HEK293 (cell line): ENCODE data around the gene TRPC4AP.

ENCODE experiments used
- MZF1 ChIP-seq: fragments of 450-650 bp; formaldehyde crosslinking; IDR thresholded peaks from 2 replicates; pipeline ENCODE4 v1.5.1; 2017; ENCODE audit warnings: missing biosample characterization, missing genetic modification characterization, borderline replicate concordance
- TCF7L2 ChIP-seq: IDR thresholded peaks from 2 replicates; pipeline ENCODE4 v1.6.1; 2011; ENCODE audit warnings: low read depth, mild to moderate bottlenecking, inconsistent platforms, low read length, moderate library complexity, borderline replicate concordance
- ZNF239 ChIP-seq: fragments of 450-650 bp; formaldehyde crosslinking; IDR thresholded peaks from 2 replicates; pipeline ENCODE4 v1.5.1; 2016; ENCODE audit warnings: missing biosample characterization, missing genetic modification characterization
- ZNF776 ChIP-seq: fragments of 450-650 bp; formaldehyde crosslinking; IDR thresholded peaks from 2 replicates; pipeline ENCODE4 v1.5.0; 2017; ENCODE audit warnings: missing biosample characterization, missing genetic modification characterization, borderline replicate concordance
- ZNF791 ChIP-seq: fragments of 450-650 bp; formaldehyde crosslinking; IDR thresholded peaks from 2 replicates; pipeline ENCODE4 v1.5.1; 2016; ENCODE audit warnings: missing biosample characterization, missing genetic modification characterization
- ZNF843 ChIP-seq: fragments of 450-650 bp; formaldehyde crosslinking; IDR thresholded peaks from 2 replicates; pipeline ENCODE4 v1.5.1; 2016; ENCODE audit warnings: missing biosample characterization, missing genetic modification characterization
- TF ChIP-seq, protein P1 (sequence below): fragments of 450-650 bp; formaldehyde crosslinking; IDR thresholded peaks from 2 replicates; pipeline ENCODE4 v1.5.1; 2016; ENCODE audit warnings: missing biosample characterization, missing genetic modification characterization
- TF ChIP-seq, protein P2 (sequence below): fragments of 450-650 bp; formaldehyde crosslinking; IDR thresholded peaks from 2 replicates; pipeline ENCODE4 v1.5.1; 2016; ENCODE audit warnings: missing biosample characterization, missing genetic modification characterization

DNA sequence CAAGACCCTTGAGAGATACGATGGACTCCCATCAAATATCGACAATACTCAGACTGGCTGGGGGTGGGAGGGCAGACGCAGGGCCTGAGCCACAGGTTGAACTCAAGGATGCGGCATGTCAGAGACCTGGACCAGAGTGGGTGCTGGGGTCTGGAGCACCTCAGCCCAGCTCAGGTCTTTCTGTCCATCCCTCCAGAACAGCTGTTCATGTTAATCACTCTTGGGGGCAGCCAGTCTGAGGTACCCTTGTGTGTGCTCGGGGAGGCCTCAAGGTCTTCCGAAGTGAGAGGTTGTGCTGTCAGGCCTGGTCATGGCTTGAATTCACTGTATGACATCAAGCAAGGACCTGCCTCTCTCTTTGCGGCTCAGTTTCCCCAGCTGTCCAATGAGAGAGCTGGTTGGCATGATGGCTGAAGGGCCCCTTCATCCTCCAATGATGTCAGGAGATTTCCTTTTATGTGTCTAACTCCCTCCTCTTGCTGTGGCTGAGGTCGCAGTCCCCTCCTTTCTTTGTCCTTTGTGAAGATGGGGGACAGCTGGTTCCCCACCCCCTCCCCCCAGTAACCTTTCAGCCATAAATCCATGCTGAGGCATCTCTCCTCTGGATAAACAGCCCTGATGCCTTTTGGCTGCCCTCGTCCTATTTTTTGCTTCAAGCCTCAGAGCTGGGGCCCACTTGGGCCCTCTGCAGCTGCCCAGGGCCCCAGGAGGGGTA is 121.6 kb downstream of the TRPC4AP start:
- TF ChIP-seq, protein P1, sequence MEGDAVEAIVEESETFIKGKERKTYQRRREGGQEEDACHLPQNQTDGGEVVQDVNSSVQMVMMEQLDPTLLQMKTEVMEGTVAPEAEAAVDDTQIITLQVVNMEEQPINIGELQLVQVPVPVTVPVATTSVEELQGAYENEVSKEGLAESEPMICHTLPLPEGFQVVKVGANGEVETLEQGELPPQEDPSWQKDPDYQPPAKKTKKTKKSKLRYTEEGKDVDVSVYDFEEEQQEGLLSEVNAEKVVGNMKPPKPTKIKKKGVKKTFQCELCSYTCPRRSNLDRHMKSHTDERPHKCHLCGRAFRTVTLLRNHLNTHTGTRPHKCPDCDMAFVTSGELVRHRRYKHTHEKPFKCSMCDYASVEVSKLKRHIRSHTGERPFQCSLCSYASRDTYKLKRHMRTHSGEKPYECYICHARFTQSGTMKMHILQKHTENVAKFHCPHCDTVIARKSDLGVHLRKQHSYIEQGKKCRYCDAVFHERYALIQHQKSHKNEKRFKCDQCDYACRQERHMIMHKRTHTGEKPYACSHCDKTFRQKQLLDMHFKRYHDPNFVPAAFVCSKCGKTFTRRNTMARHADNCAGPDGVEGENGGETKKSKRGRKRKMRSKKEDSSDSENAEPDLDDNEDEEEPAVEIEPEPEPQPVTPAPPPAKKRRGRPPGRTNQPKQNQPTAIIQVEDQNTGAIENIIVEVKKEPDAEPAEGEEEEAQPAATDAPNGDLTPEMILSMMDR: no peak
- TF ChIP-seq ZNF776 (tag by site-specific recombination) (no peak), ZNF791 (tag by site-specific recombination) (no peak), ZNF239 (no peak), TCF7L2 (no peak), ZNF843 (tag by site-specific recombination) (no peak), MZF1 (no peak)
- TF ChIP-seq, protein P2, sequence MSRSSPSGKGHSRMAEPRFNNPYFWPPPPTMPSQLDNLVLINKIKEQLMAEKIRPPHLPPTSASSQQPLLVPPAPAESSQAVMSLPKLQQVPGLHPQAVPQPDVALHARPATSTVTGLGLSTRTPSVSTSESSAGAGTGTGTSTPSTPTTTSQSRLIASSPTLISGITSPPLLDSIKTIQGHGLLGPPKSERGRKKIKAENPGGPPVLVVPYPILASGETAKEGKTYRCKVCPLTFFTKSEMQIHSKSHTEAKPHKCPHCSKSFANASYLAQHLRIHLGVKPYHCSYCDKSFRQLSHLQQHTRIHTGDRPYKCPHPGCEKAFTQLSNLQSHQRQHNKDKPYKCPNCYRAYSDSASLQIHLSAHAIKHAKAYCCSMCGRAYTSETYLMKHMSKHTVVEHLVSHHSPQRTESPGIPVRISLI (tag by site-specific recombination): no peak
